GM18861 (cell line): ENCODE measurements around the gene PIP5K1B.

Source experiments
- ATAC-seq: cut with Tn5 transposase; IDR thresholded peaks from one replicate; pipeline ENCODE4 v1.9.1; 2021; ENCODE audit not compliant: unreplicated experiment

PIP5K1B gene

GRCh38 chr9:68947842-68948569, 243.0 kb downstream of the PIP5K1B start:
- no peak for ATAC-seq

GRCh38 chr9:68949271-68950000, 244.4 kb downstream of the PIP5K1B start:
- peak; percentile 30 for ATAC-seq

GRCh38 chr9:68950188-68950587, 245.1 kb downstream of the PIP5K1B start:
- ATAC-seq, result no peak

GRCh38 chr9:68950689-68951088, 245.6 kb downstream of the PIP5K1B start:
- no peak for ATAC-seq

- ATAC-seq, result peak; percentile 58
These were observed 247.0 kb downstream of the PIP5K1B start for GRCh38 chr9:68951879-68952659.

- ATAC-seq, result no peak
These were observed 248.7 kb downstream of the PIP5K1B start for GRCh38 chr9:68953771-68954170.

- ATAC-seq, result no peak
These were observed 250.3 kb downstream of the PIP5K1B start for GRCh38 chr9:68955330-68955729.

GRCh38 chr9:68957479-68957878, 252.4 kb downstream of the PIP5K1B start:
- ATAC-seq, result no peak

GRCh38 chr9:68961587-68961986, 256.5 kb downstream of the PIP5K1B start:
- ATAC-seq, result peak; percentile 53

- ATAC-seq, result no peak
These were observed 258.4 kb downstream of the PIP5K1B start for GRCh38 chr9:68963416-68963815.

GRCh38 chr9:68964102-68964541, 259.1 kb downstream of the PIP5K1B start:
- ATAC-seq, result no peak

- ATAC-seq, result no peak
These were observed 259.7 kb downstream of the PIP5K1B start for GRCh38 chr9:68964765-68965164.

- ATAC-seq, result peak; percentile 91
These were observed 261.5 kb downstream of the PIP5K1B start for GRCh38 chr9:68966496-68966944.

- ATAC-seq, result no peak
These were observed 262.8 kb downstream of the PIP5K1B start for GRCh38 chr9:68967800-68968199.

GRCh38 chr9:68969538-68969937, 264.5 kb downstream of the PIP5K1B start:
- ATAC-seq, result no peak

- ATAC-seq, result no peak
These were observed 265.1 kb downstream of the PIP5K1B start for GRCh38 chr9:68970151-68970550.

- ATAC-seq, result no peak
These were observed 268.6 kb downstream of the PIP5K1B start for GRCh38 chr9:68973619-68974018.

GRCh38 chr9:68974431-68974830, 269.4 kb downstream of the PIP5K1B start:
- ATAC-seq, result peak; percentile 88

GRCh38 chr9:68974901-68975300, 269.9 kb downstream of the PIP5K1B start:
- no peak for ATAC-seq

- ATAC-seq, result no peak
These were observed 270.5 kb downstream of the PIP5K1B start for GRCh38 chr9:68975365-68976043.

GRCh38 chr9:68978066-68978465, 273.0 kb downstream of the PIP5K1B start:
- ATAC-seq, result peak; percentile 33
